ACHN (cell line): ENCODE results near the gene CDH7.

Experiments
- DNase-seq: peaks from one replicate; pipeline ENCODE4 v3.0.0-alpha.2; 2015
- in situ Hi-C: cut with HindIII; loops from 2 replicates; pipeline ENCODE4 v1.10.0; 2017; ENCODE audit warnings: low sequenced_read_pairs, low pct_ligation_motif_present, low pct_unique_long_range_greater_than_20kb

Gene CDH7

GRCh38 chr18:65762556-65762955 is 11.7 kb downstream of the CDH7 start:
- no peak for DNase-seq
- in situ Hi-C loops = no loop called here

DNA sequence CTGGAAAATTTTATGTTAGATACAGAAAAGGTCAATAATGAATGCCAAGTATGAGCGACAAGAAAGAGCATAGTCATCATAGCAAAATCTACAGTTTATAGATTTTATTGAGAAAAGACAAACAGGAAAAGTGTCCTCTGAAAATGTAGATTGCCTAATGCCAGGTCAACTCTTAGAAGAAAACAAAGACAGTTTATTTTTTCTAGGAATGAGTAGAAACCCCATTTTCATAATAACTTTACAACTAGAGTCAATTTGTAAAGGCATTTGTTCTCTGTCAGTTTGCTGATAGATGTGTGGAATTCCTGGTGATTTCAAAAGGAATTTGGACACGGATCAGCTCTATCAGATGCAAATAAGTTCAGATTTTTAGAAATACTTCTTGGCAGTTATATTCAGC is 16.6 kb downstream of the CDH7 start:
- in situ Hi-C loops = no loop called here
- no peak for DNase-seq

DNA sequence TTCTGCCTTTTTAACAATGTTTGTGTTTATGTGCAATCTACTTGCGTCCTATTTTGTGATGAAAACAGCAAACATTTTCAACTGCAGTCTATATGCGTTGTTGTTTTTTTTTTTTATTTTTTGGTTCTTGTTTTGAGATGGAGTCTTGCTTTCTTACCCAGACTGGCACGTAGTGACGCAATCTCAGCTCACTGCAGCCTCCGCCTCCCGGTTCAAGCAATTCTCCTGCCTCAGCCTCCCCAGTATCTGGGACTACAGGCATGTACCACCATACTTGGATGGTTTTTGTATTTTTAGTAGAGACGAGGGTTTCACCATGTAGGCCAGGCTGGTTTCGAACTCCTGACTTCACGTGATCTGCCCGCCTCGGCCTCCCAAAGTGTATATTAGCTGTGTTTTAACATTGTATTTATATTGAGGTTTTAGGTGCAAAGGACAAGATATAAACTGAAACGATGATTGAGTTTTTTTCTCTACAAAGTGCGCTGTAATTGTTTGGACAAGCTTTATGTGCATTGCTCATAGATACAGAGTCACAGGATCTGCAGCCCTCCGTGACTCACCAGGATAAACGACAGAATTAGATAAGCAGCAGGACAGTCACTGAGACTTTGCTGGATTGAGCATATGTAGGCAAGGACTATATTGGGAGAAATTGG is 17.4 kb downstream of the CDH7 start:
- in situ Hi-C loops = no loop called here
- no peak for DNase-seq

- in situ Hi-C loops = no loop called here
- DNase-seq = no peak
Measured at GRCh38 chr18:65769652-65770051, 18.8 kb downstream of the CDH7 start.

- no peak for DNase-seq
- in situ Hi-C loops = no loop called here
Measured at GRCh38 chr18:65786474-65786873, 35.7 kb downstream of the CDH7 start.

DNA sequence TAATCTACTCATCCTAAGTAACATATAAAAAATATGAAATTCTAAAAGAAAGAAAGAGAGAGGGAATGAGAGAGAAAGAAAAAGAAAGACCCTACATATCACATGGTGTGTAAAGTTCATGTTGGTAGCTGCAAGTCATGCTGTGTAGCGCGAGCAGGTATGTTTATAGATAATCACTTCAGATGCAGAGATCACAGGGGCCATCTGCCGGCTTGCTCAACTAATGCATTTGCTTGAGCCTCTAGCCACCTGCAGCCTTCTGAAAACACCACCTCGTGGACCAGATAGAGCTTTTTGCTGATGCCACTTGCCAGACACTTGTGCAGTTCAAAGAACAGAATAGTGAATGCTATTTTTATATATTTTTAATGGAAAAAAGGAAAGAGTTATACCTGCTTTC is 37.6 kb downstream of the CDH7 start:
- in situ Hi-C loops = no loop called here
- peak; percentile 4 for DNase-seq

GRCh38 chr18:65790604-65791003 is 39.8 kb downstream of the CDH7 start:
- no peak for DNase-seq
- in situ Hi-C loops = no loop called here

- no peak for DNase-seq
- in situ Hi-C loops = no loop called here
Measured at GRCh38 chr18:65791719-65792118, 40.9 kb downstream of the CDH7 start.

- in situ Hi-C loops = no loop called here
- no peak for DNase-seq
Measured at GRCh38 chr18:65792456-65793074, 41.8 kb downstream of the CDH7 start.

GRCh38 chr18:65808759-65809158 is 57.9 kb downstream of the CDH7 start:
- no peak for DNase-seq
- in situ Hi-C loops = no loop called here

DNA sequence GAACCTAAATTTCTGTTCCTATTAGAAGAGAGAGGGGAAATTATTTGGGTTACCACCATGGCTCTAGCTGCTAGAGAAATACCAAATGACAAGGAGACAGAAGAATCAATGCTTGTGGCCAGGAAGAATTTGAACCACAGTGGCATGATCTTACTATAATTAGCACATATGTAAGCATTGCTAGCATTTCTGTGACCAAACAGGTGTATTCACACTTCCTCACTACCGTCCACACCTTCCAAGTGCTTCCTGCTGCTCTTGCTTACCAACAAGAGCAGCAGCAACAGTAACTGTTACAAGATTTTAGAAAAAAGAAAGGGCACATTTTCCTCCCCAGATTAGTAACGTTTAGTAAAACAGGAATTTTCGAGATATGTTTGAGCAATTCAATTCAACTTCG is 60.5 kb downstream of the CDH7 start:
- DNase-seq = no peak
- in situ Hi-C loops = no loop called here

- in situ Hi-C loops = no loop called here
- DNase-seq = no peak
Measured at GRCh38 chr18:65815506-65815905, 64.7 kb downstream of the CDH7 start.

DNA sequence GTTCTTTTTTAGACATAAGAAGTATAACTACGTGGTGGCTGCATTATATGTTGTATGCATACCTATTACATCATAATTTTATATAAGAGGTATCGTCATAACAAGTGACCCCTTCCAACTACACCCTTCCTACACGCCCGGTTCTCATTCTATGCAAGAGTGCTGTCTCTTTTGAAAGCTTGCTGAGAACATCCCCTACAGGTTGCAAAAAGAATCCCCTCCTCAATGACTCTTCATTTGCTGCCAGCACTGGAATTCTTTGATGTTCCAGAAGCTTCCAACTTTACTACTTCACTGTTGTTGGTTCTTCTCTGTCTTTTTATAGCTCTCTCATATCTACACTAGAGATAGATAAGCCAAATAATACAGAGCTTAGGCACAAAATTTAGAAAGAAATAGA is 66.4 kb downstream of the CDH7 start:
- in situ Hi-C loops = no loop called here
- DNase-seq = no peak

GRCh38 chr18:65821911-65822310 is 71.1 kb downstream of the CDH7 start:
- no peak for DNase-seq
- in situ Hi-C loops = no loop called here

GRCh38 chr18:65822826-65823225 is 72.0 kb downstream of the CDH7 start:
- in situ Hi-C loops = no loop called here
- no peak for DNase-seq

GRCh38 chr18:65827444-65827843 is 76.6 kb downstream of the CDH7 start:
- no peak for DNase-seq

DNA sequence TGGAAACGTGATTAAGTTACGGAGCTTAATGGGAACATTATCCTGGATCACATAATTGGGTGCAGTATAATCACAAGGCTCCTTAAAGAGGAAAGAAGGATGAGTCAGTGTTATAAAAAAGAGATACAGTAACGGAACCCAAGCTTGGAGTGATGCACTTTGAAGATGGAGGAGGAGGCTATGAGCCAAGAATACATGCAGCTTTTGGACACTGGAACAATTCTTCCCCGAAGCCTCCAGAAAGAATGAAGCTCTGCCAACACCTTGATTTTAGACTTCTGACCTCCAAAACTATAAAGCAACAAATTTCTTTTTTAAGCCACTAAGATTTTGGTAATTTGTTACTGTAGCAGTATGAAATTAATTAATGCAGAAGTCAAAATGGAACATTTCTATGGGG is 85.1 kb downstream of the CDH7 start:
- no peak for DNase-seq
- in situ Hi-C loops = no loop called here

More at GRCh38 chr18:65827444-65827843, 76.6 kb downstream of the CDH7 start:
- in situ Hi-C loops = no loop called here

GRCh38 chr18:65846107-65846506 is 95.3 kb downstream of the CDH7 start:
- in situ Hi-C loops = no loop called here
- no peak for DNase-seq

DNA sequence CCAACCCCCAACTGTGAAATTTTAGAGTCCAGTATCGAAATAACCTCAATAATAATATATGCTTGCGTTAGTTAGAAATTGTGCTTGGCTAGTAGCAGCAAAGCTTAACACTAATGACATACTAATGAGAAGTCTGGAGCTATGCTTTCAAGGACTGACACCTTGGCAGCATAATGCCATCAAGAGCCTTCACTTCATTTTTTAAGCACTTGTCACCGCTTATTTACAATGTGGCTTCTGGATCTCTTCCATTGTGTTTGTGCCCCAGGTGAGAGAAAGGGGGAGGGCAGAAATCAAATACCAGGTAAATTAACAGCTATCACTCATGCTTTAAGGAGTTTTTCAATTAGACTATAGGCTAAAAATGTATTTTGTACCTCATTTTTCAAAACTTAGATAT is 101.5 kb downstream of the CDH7 start:
- no peak for DNase-seq
- in situ Hi-C loops = no loop called here

GRCh38 chr18:65859075-65859474 is 108.3 kb downstream of the CDH7 start:
- in situ Hi-C loops = no loop called here
- no peak for DNase-seq
